ENCODE results near the gene ZSWIM4.

GRCh38 chr19:13848340-13848677 lies 53.1 kb downstream of the ZSWIM4 start:
- TF ChIP-seq CTCF (IDR thresholded peaks at IDR 0.05): no peak
- TF ChIP-seq POLR2A (IDR thresholded peaks at IDR 0.05): no peak
